ENCODE results near the gene SLC43A2. TPM values are rescaled to one million over a fixed set of nuclear protein-coding genes. Genes with fewer than 3 reads are reported as not detected.

SLC43A2 gene
- total RNA-seq, 1 experiment from 2014 or later, result 11.0 TPM

DNA sequence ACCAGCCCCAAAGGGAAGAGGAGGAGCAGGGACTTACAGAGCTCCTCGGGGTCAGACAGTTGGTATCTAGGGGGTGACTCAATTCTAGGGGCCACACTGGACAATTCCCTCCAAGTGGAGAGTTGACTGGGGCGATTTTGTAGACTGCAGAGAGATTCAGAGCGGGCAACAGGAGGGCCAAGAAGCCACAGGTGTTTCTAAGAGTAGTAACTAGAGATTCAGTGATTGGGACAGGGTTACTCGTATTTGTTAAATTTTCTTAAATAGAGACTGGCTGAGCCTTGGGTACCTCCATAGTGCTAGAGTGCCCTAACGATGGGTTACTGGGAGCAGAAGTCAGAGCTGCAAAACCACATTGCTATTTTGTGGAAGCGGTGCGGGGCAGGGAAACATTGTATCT, 109.0 kb downstream of the SLC43A2 start:
- Mint-ChIP-seq H3K27ac (peak overlapping the region; percentile 79; the same call in 1 of the 2 replicates), H3K36me3 (0 out of 2 replicates have a peak, but pooled peaks cover 3% of the 10 kb centered on the region), H3K9me3 (no peaks in the 10 kb centered on the region), H3K4me1 (peaks cover 14% of the 10 kb centered on the region), H3K4me3 (no peak overlapping the region), H3K27me3 (ENCODE audit: low read depth) (no peaks in the 10 kb centered on the region)
- no peak for DNase-seq (ENCODE audit: low spot score)
- TF ChIP-seq, protein P1, sequence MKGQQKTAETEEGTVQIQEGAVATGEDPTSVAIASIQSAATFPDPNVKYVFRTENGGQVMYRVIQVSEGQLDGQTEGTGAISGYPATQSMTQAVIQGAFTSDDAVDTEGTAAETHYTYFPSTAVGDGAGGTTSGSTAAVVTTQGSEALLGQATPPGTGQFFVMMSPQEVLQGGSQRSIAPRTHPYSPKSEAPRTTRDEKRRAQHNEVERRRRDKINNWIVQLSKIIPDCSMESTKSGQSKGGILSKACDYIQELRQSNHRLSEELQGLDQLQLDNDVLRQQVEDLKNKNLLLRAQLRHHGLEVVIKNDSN (CRISPR knock-in tag; IDR thresholded peaks at IDR 0.05), result no peak
- no peak for TF ChIP-seq TCF7 (CRISPR knock-in tag; IDR thresholded peaks at IDR 0.05; ENCODE audit: low read depth)
- no peak for TF ChIP-seq ZNF416 (CRISPR knock-in tag; IDR thresholded peaks at IDR 0.05)
- TF ChIP-seq CBFB (CRISPR knock-in tag; IDR thresholded peaks at IDR 0.05; ENCODE audit: low read depth), result no peak
- no peak for TF ChIP-seq GRHL2 (CRISPR knock-in tag; IDR thresholded peaks at IDR 0.05; ENCODE audit: insufficient replicate concordance, severe bottlenecking)
- no peak for TF ChIP-seq ZNF263 (CRISPR knock-in tag; IDR thresholded peaks at IDR 0.05; ENCODE audit: low read depth)
- no peak for TF ChIP-seq JAZF1 (CRISPR knock-in tag; IDR thresholded peaks at IDR 0.05)
- no peak for TF ChIP-seq RORB (CRISPR knock-in tag; IDR thresholded peaks at IDR 0.05)
- no peak for TF ChIP-seq ZNF423 (CRISPR knock-in tag; IDR thresholded peaks at IDR 0.05)
- TF ChIP-seq, protein P2, sequence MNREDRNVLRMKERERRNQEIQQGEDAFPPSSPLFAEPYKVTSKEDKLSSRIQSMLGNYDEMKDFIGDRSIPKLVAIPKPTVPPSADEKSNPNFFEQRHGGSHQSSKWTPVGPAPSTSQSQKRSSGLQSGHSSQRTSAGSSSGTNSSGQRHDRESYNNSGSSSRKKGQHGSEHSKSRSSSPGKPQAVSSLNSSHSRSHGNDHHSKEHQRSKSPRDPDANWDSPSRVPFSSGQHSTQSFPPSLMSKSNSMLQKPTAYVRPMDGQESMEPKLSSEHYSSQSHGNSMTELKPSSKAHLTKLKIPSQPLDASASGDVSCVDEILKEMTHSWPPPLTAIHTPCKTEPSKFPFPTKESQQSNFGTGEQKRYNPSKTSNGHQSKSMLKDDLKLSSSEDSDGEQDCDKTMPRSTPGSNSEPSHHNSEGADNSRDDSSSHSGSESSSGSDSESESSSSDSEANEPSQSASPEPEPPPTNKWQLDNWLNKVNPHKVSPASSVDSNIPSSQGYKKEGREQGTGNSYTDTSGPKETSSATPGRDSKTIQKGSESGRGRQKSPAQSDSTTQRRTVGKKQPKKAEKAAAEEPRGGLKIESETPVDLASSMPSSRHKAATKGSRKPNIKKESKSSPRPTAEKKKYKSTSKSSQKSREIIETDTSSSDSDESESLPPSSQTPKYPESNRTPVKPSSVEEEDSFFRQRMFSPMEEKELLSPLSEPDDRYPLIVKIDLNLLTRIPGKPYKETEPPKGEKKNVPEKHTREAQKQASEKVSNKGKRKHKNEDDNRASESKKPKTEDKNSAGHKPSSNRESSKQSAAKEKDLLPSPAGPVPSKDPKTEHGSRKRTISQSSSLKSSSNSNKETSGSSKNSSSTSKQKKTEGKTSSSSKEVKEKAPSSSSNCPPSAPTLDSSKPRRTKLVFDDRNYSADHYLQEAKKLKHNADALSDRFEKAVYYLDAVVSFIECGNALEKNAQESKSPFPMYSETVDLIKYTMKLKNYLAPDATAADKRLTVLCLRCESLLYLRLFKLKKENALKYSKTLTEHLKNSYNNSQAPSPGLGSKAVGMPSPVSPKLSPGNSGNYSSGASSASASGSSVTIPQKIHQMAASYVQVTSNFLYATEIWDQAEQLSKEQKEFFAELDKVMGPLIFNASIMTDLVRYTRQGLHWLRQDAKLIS (CRISPR knock-in tag; IDR thresholded peaks at IDR 0.05; ENCODE audit: borderline replicate concordance), result no peak
- TF ChIP-seq, protein P3, sequence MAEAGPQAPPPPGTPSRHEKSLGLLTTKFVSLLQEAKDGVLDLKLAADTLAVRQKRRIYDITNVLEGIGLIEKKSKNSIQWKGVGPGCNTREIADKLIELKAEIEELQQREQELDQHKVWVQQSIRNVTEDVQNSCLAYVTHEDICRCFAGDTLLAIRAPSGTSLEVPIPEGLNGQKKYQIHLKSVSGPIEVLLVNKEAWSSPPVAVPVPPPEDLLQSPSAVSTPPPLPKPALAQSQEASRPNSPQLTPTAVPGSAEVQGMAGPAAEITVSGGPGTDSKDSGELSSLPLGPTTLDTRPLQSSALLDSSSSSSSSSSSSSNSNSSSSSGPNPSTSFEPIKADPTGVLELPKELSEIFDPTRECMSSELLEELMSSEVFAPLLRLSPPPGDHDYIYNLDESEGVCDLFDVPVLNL (CRISPR knock-in tag; IDR thresholded peaks at IDR 0.05; ENCODE audit: borderline replicate concordance, low read depth), result no peak
- no peak for TF ChIP-seq SP1 (CRISPR knock-in tag; conservative IDR thresholded peaks at IDR 0.05)
- ChIA-PET CTCF (interaction anchor here (1.6 kb wide), 1 partner anchor 13 kb away, joined by 10 read pairs; no protein-coding TSS in a partner anchor), POLR2A (no interaction called here)
- no peak for ATAC-seq

Other genes starting within 250 kb of the SLC43A2 start
- gene YWHAE, start 228.6 kb downstream of the SLC43A2 start, total RNA-seq (2021), result 1,033 to 1,180 TPM (median 1,148 TPM) in 3 replicates
- gene CRK, start 172.6 kb downstream of the SLC43A2 start, total RNA-seq (2021), result 43.6 to 45.2 TPM (median 43.7 TPM) in 3 replicates
- 73.6 to 83.2 TPM (median 80.3 TPM) in 3 replicates for gene MYO1C, start 136.1 kb downstream of the SLC43A2 start, total RNA-seq (2021)
- gene INPP5K, start 112.2 kb downstream of the SLC43A2 start, total RNA-seq (2021), result 17.1 to 26.8 TPM (median 18.5 TPM) in 3 replicates
- gene PITPNA, start 66.0 kb downstream of the SLC43A2 start, total RNA-seq (2021), result 58.3 to 68.4 TPM (median 60.2 TPM) in 3 replicates
- gene SCARF1, start 16.9 kb upstream of the SLC43A2 start, total RNA-seq (2021), result 3.7 to 5.4 TPM (median 4.9 TPM) in 3 replicates
- gene RILP, start 21.0 kb upstream of the SLC43A2 start, total RNA-seq (2021), result 10.2 to 13.8 TPM (median 11.7 TPM) in 3 replicates
- 323 to 388 TPM (median 328 TPM) in 3 replicates for gene PRPF8, start 56.0 kb upstream of the SLC43A2 start, total RNA-seq (2021)
- gene TLCD2, start 81.5 kb upstream of the SLC43A2 start, total RNA-seq (2021), result 1.4 to 1.9 TPM (median 1.4 TPM) in 3 replicates
- gene WDR81, start 95.9 kb upstream of the SLC43A2 start, total RNA-seq (2021), result 14.0 to 16.4 TPM (median 15.1 TPM) in 3 replicates
- 1.6 to 2.7 TPM (median 2.1 TPM) in 3 replicates for gene SERPINF2, start 114.0 kb upstream of the SLC43A2 start, total RNA-seq (2021)
- gene SERPINF1, start 133.2 kb upstream of the SLC43A2 start, total RNA-seq (2021), result 16.7 to 26.2 TPM (median 22.1 TPM) in 3 replicates
- 24.1 to 28.8 TPM (median 28.2 TPM) in 3 replicates for gene SMYD4, start 201.1 kb upstream of the SLC43A2 start, total RNA-seq (2021)
- gene RPA1, start 201.2 kb upstream of the SLC43A2 start, total RNA-seq (2021), result 158 to 177 TPM (median 163 TPM) in 3 replicates